Omental fat pad (tissue), 4 donors: Measurements from ENCODE around the gene DNAH10. TPM values are rescaled to one million over a fixed set of nuclear protein-coding genes. Genes with fewer than 3 reads are reported as not detected.

Experiments used
- ATAC-seq: fragments of 150-250 bp; one replicate; pipeline ENCODE4 v1.9.1; 2016; ENCODE audit warnings: mild to moderate bottlenecking, moderate library complexity; ENCODE audit not compliant: low FRiP score
- DNase-seq: peaks from one replicate; pipeline ENCODE4 v3.0.0-alpha.2; 2019; ENCODE audit warnings: low spot score
- CTCF ChIP-seq, 3 donors: fragments of 450-650 bp; IDR thresholded peaks; one replicate each; pipeline ENCODE4 v1.5.1; 2016 to 2017; ENCODE audit warnings: antibody characterized with exemption in 3 of 3, mild to moderate bottlenecking in 3 of 3, moderate library complexity in 2 of 3
- total RNA-seq, 4 donors: library from RNA; depleted of rRNA; stranded (reverse); fragments of >200 nt; gene quantifications; one replicate each; pipeline ENCODE4 v1.1.0, GENCODE V29; 2016

Gene DNAH10
- total RNA-seq, 4 donors from 2014 or later: 0.06 to 2.3 (median 0.48) TPM; not detected in 1

DNA sequence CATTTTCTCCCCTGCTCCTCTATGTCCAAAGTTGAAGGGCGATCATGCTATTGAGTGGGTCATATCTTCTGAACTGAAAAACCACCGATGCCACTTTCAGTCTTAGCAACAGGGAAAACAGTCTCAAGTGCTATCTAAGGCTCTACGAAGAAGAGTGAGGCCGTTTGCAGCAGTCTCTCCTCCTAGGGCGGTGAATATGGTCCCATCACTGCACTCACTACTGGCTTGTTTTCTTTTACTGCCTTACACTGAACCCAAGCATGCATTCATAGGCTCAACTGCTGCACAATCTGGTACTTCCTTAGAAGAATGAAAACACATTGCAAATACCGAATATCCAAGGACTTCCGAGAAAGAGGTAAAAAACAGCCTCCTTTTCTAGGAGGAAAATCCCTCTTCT, 92.1 kb downstream of the DNAH10 start:
- no peak for DNase-seq
- no peak for TF ChIP-seq CTCF (IDR thresholded peaks at IDR 0.05)
- no peak for ATAC-seq

- no peak for TF ChIP-seq CTCF (IDR thresholded peaks at IDR 0.05)
- ATAC-seq (no peak), DNase-seq (no peak)
Measured at GRCh38 chr12:123854918-123855317, 92.8 kb downstream of the DNAH10 start.

DNA sequence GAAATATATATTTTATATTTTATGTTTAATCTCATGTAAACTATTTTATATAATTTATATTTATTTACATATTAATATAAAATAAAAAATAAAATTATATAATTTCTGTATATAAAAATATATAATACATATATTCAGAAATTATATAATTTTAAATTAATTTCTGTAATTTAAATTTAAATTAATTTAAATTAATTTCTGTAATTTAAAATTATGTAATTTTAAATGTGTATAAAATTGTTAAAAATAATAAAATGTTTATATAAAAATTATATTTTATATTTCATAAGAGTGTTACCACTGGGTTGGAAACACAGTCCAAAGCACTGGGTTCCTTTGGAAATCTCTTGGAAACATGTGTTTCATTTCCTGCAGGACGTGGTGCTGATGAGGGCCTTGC, 94.6 kb downstream of the DNAH10 start:
- no peak for TF ChIP-seq CTCF (IDR thresholded peaks at IDR 0.05)
- DNase-seq (no peak), ATAC-seq (no peak)

- no peak for TF ChIP-seq CTCF (IDR thresholded peaks at IDR 0.05)
- DNase-seq (no peak), ATAC-seq (no peak)
Measured at GRCh38 chr12:123858176-123858575, 96.1 kb downstream of the DNAH10 start.

DNA sequence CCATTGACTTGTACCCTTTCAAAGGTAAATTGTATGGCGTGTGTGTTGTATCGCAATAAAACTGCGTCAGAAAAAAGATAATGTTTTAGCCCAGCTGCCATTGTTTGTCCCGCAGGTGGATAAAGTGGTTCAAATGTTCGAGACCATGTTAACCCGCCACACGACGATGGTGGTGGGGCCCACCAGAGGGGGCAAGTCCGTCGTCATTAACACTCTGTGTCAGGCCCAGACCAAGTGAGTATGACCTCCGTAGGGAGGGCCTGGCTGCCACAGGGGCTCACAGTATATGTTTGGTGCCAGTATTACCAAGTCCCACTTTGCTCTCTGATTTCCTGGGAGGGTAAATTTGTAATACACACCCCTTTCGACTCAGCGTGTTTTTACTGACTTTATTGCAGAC, 96.9 kb downstream of the DNAH10 start:
- ATAC-seq (no peak), DNase-seq (no peak)
- TF ChIP-seq CTCF (IDR thresholded peaks at IDR 0.05): no peak

DNA sequence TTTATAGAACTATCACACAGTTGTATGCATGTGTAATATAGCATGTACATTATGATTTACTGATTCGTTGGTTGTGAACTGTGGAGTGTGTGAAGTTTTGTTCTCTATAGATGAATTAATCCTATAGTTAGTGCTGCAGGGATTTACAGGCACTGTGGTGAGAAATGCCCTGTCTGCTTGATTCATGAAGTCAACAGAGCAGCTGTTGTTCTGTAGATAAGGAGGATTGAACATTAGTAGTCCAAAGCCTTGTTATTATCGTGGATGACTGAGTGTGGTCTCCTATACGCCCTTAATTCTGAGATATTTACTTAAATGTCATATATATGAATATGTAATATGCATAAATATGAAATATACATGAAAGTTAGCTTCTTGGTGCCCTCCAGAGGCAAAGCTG, 98.3 kb downstream of the DNAH10 start:
- DNase-seq (no peak), ATAC-seq (no peak)
- TF ChIP-seq CTCF (IDR thresholded peaks at IDR 0.05): no peak

GRCh38 chr12:123861392-123861791, 99.3 kb downstream of the DNAH10 start:
- ATAC-seq (no peak), DNase-seq (no peak)
- TF ChIP-seq CTCF (IDR thresholded peaks at IDR 0.05): no peak
